SK-N-SH (cell line): ENCODE data around the gene ZBTB7B. TPM values are rescaled to one million over a fixed set of nuclear protein-coding genes. Genes with fewer than 3 reads are reported as not detected.

Source experiments
- CTCF ChIA-PET: fragments of 300-600, 350-600 bp; formaldehyde crosslinking; extraction: SDS; loops from one replicate; lab custom pipeline; 2021; lab: Yijun Ruan, JAX
- POLR2A ChIA-PET: fragments of 350-600 bp; sonication (Branson Sonifier 250); formaldehyde crosslinking; extraction: SDS; loops from one replicate; lab custom pipeline; 2020; ENCODE audit warnings: antibody characterized with exemption, inconsistent platforms; lab: Yijun Ruan, JAX
- DNase-seq: peaks from one replicate; pipeline ENCODE4 v3.0.0; 2012
- H2AFZ ChIP-seq: fragments of 200-600 bp; sonication (generic); 2 replicates; pipeline ENCODE4 v1.8.1; 2016; ENCODE audit warnings: antibody characterized with exemption, mild to moderate bottlenecking, low read depth
- H3F3A ChIP-seq: fragments of 200-600 bp; sonication (generic); replicated peaks from 2 replicates; pipeline ENCODE3; 2016; ENCODE audit warnings: antibody characterized with exemption, mild to moderate bottlenecking; ENCODE audit not compliant: insufficient read depth
- H3K27ac ChIP-seq, 2 experiments: fragments of 200-500 bp in 1 of 2; fragments of 200-600 bp in 1 of 2; sonication (Bioruptor generic) in 1 of 2; sonication (generic), shearing (Covaris generic) in 1 of 2; 2 replicates each; pipeline versions ENCODE4 v1.5.1 to v1.6.1; 2014 to 2016; ENCODE audit warnings: low read depth in 2 of 2, inconsistent platforms in 1 of 2, low read length in 1 of 2, mild to moderate bottlenecking in 1 of 2, mixed read lengths in 1 of 2
- H3K27me3 ChIP-seq: fragments of 200-600 bp; sonication (generic), shearing (Covaris generic); 2 replicates; pipeline ENCODE4 v1.6.1; 2016; ENCODE audit warnings: mixed run types; ENCODE audit not compliant: insufficient read depth
- H3K36me3 ChIP-seq, 2 experiments: fragments of 200-500 bp in 1 of 2; fragments of 200-600 bp in 1 of 2; sonication (Bioruptor generic) in 1 of 2; sonication (generic) in 1 of 2; replicated peaks in 1 of 2; 2 replicates each; pipeline versions ENCODE3 to v1.5.1; 2014 to 2016; ENCODE audit warnings: low read length in 1 of 2, mild to moderate bottlenecking in 1 of 2; ENCODE audit not compliant: insufficient read depth in 2 of 2, control insufficient read depth in 1 of 2
- H3K4me1 ChIP-seq, 2 experiments: fragments of 200-500 bp in 1 of 2; fragments of 200-600 bp in 1 of 2; sonication (Bioruptor generic) in 1 of 2; sonication (generic), shearing (Covaris generic) in 1 of 2; 2 replicates each; pipeline versions ENCODE4 v1.5.1 to v1.6.1; 2014 to 2016; ENCODE audit warnings: low read depth in 1 of 2, low read length in 1 of 2, mixed run types in 1 of 2; ENCODE audit not compliant: insufficient read depth in 2 of 2, control insufficient read depth in 1 of 2
- H3K4me2 ChIP-seq: fragments of 200-600 bp; sonication (generic), shearing (Covaris generic); 2 replicates; pipeline ENCODE4 v1.6.1; 2017; ENCODE audit warnings: mixed run types
- H3K4me3 ChIP-seq, 2 experiments: fragments of 200-500 bp in 1 of 2; fragments of 200-600 bp in 1 of 2; sonication (Bioruptor generic) in 1 of 2; sonication (generic), shearing (Covaris generic) in 1 of 2; 2 replicates each; pipeline versions ENCODE4 v1.5.1 to v1.8.1; 2014 to 2016; ENCODE audit warnings: low read depth in 2 of 2, inconsistent platforms in 1 of 2, low read length in 1 of 2, mild to moderate bottlenecking in 1 of 2, mixed read lengths in 1 of 2, moderate library complexity in 1 of 2
- H3K79me2 ChIP-seq: fragments of 200-600 bp; sonication (generic); 2 replicates; pipeline ENCODE4 v1.8.1; 2017; ENCODE audit warnings: mild to moderate bottlenecking; ENCODE audit not compliant: insufficient read depth
- H3K9ac ChIP-seq: fragments of 200-600 bp; sonication (generic); 2 replicates; pipeline ENCODE4 v1.6.1; 2017; ENCODE audit warnings: mixed run types
- H3K9me2 ChIP-seq: fragments of 200-600 bp; sonication (generic); 2 replicates; pipeline ENCODE4 v1.6.1; 2017; ENCODE audit warnings: mixed run types
- H3K9me3 ChIP-seq: fragments of 200-600 bp; sonication (generic); 2 replicates; pipeline ENCODE4 v1.6.1; 2017; ENCODE audit warnings: mixed run types, mild to moderate bottlenecking, moderate library complexity
- H4K20me1 ChIP-seq: fragments of 200-600 bp; sonication (generic); 2 replicates; pipeline ENCODE4 v1.6.1; 2017; ENCODE audit warnings: mild to moderate bottlenecking, mixed run types; ENCODE audit not compliant: insufficient read depth
- CHD2 ChIP-seq: fragments of 150-350 bp; IDR thresholded peaks from 2 replicates; pipeline ENCODE4 v1.6.1; 2018; ENCODE audit warnings: low read length; ENCODE audit not compliant: partially characterized antibody
- ELF1 ChIP-seq: IDR thresholded peaks from 2 replicates; pipeline ENCODE4 v1.4.0; 2012
- EP300 ChIP-seq, 2 experiments: IDR thresholded peaks; 2 replicates each; pipeline versions ENCODE4 v1.4.0 to v1.6.1; 2012; ENCODE audit warnings: borderline replicate concordance in 1 of 2, low read depth in 1 of 2, low read length in 1 of 2
- EZH2phosphoT487 ChIP-seq: fragments of 200-600 bp; sonication (generic); IDR thresholded peaks from 2 replicates; pipeline ENCODE4 v1.6.1; 2017; ENCODE audit warnings: low read depth, mixed run types, mild to moderate bottlenecking, antibody characterized with exemption, moderate library complexity, borderline replicate concordance
- FOSL2 ChIP-seq: IDR thresholded peaks from 2 replicates; pipeline ENCODE4 v1.4.0; 2012; ENCODE audit warnings: low read depth, mild to moderate bottlenecking, moderate library complexity, borderline replicate concordance
- FOXJ3 ChIP-seq: sonication (generic); formaldehyde crosslinking; IDR thresholded peaks from 2 replicates; pipeline ENCODE4 v1.5.1; 2020; ENCODE audit warnings: mild to moderate bottlenecking, missing genetic modification reagents
- GATA2 ChIP-seq: sonication (generic); formaldehyde crosslinking; IDR thresholded peaks from 2 replicates; pipeline ENCODE4 v1.5.0; 2020; ENCODE audit warnings: mild to moderate bottlenecking, missing genetic modification reagents
- JUND ChIP-seq: IDR thresholded peaks from 2 replicates; pipeline ENCODE4 v1.4.0; 2012
- MAX ChIP-seq: IDR thresholded peaks from 2 replicates; pipeline ENCODE4 v1.4.0; 2012; ENCODE audit warnings: low read depth
- MXI1 ChIP-seq: IDR thresholded peaks from 2 replicates; pipeline ENCODE4 v1.6.1; 2012; ENCODE audit warnings: mild to moderate bottlenecking, low read depth, low read length, improper control_type of control experiment
- POLR2AphosphoS5 ChIP-seq: IDR thresholded peaks from 2 replicates; pipeline ENCODE4 v1.6.1; 2012; ENCODE audit warnings: low read depth, low read length
- RAD21 ChIP-seq: IDR thresholded peaks from 2 replicates; pipeline ENCODE4 v1.6.1; 2012; ENCODE audit warnings: mild to moderate bottlenecking, low read length
- RFX5 ChIP-seq: IDR thresholded peaks from 2 replicates; pipeline ENCODE4 v1.6.1; 2012; ENCODE audit warnings: mild to moderate bottlenecking, improper control_type of control experiment, low read length
- RXRA ChIP-seq: IDR thresholded peaks from 2 replicates; pipeline ENCODE4 v1.4.0; 2012; ENCODE audit warnings: low read depth, mild to moderate bottlenecking, borderline replicate concordance
- SIN3A ChIP-seq: IDR thresholded peaks from 2 replicates; pipeline ENCODE4 v1.6.1; 2012; ENCODE audit warnings: low read depth, mild to moderate bottlenecking, low read length, moderate library complexity, borderline replicate concordance
- SMC3 ChIP-seq: IDR thresholded peaks from 2 replicates; pipeline ENCODE4 v1.6.1; 2012; ENCODE audit warnings: low read depth, low read length, improper control_type of control experiment
- TEAD4 ChIP-seq: IDR thresholded peaks from 2 replicates; pipeline ENCODE4 v1.4.0; 2012; ENCODE audit warnings: mild to moderate bottlenecking, borderline replicate concordance; ENCODE audit not compliant: insufficient read depth
- USF1 ChIP-seq: IDR thresholded peaks from 2 replicates; pipeline ENCODE4 v1.4.0; 2012; ENCODE audit warnings: low read depth, borderline replicate concordance
- WGBS: methylation state at CpG from one replicate; pipeline ENCODE4 v1.1.6; 2017; ENCODE audit warnings: low lambda C conversion rate; 5-methylcytosine and 5-hydroxymethylcytosine counted together
- polyA plus RNA-seq, 3 experiments: library from polyadenylated mRNA; depleted of rRNA; stranded (reverse); fragments of >200 nt; gene quantifications; 2 replicates each; pipeline ENCODE4 v1.2.3, GENCODE V29; 2012
- TF ChIP-seq, protein P1 (sequence below): IDR thresholded peaks from 2 replicates; pipeline ENCODE4 v1.6.1; 2012; ENCODE audit warnings: mild to moderate bottlenecking, low read depth, low read length, moderate library complexity
- TF ChIP-seq, protein P2 (sequence below): fragments of 150-350 bp; IDR thresholded peaks from 2 replicates; pipeline ENCODE4 v1.6.1; 2017; ENCODE audit warnings: antibody characterized with exemption, low read length, low read depth, borderline replicate concordance
- TF ChIP-seq, protein P3 (sequence below): fragments of 150-350 bp; IDR thresholded peaks from 2 replicates; pipeline ENCODE4 v1.6.1; 2016; ENCODE audit warnings: mild to moderate bottlenecking, low read depth, low read length
- TF ChIP-seq, protein P4 (sequence below): IDR thresholded peaks from 2 replicates; pipeline ENCODE4; 2012
- TF ChIP-seq, protein P5 (sequence below): fragments of 200-600 bp; sonication (generic); IDR thresholded peaks from 2 replicates; pipeline ENCODE4 v1.6.1; 2017; ENCODE audit warnings: antibody characterized with exemption, mild to moderate bottlenecking, moderate library complexity

Gene ZBTB7B
- polyA plus RNA-seq, 1 of the 3 experiments (the other 2 are of a cell fraction), result 15.7 TPM

DNA sequence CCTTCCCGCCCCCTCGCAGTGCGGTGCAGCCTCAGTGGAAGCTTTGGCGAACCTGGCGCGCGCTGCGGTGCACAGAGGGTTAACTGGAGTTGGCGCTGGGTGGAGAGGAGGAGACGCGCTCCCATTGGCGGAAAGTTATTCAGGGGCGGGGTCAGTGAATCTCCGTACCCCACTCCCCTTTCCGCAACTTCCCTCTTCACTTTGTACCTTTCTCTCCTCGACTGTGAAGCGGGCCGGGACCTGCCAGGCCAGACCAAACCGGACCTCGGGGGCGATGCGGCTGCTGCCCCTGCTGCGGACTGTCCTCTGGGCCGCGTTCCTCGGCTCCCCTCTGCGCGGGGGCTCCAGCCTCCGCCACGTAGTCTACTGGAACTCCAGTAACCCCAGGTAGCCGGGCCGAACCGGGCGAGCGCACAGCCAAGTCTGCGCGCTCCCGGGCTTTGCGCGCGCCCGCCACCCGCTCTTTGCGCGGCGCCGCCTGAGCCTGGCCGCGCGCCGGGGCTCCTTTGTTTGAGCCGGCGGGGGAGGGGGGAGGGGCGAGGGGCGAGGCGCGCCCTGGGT is 61.0 kb downstream of the ZBTB7B start, which contains the start of gene EFNA4:
Gene EFNA4, plus strand, starts transcription at position 191 of the 561 bp plus-strand sequence. Its CDS starts 84 bp downstream, at position 275.
- ChIA-PET CTCF (interaction anchor here (0.9 to 29.9 kb wide), 7 partner anchors 14 to 102 kb away, joined by 3 to 573 read pairs (median 11); partner anchors contain the start of genes ADAM15, DCST1, DCST2 and EFNA3), POLR2A (interaction anchor here (0.8 to 1.1 kb wide), 2 partner anchors 8 to 17 kb away, joined by 4 to 5 read pairs; no protein-coding TSS in a partner anchor)
- Histone ChIP-seq H3F3A (peaks cover 9% of the 10 kb centered on the region), H3K4me3 (peak within 1 kb of the TSS; percentile 79 to 92), H3K36me3 (peaks cover 0 to 4% of the 10 kb centered on the region in 2 experiments), H3K9me3 (no peaks in the 10 kb centered on the region), H3K27ac (peak within 1 kb of the TSS; percentile 83 to 85), H2AFZ (peak within 1 kb of the TSS; percentile 83), H3K4me2 (peak within 1 kb of the TSS; percentile 88), H4K20me1 (no peaks in the 10 kb centered on the region), H3K9ac (peak within 1 kb of the TSS; percentile 89), H3K27me3 (no peaks in the 10 kb centered on the region), H3K79me2 (peaks cover 22% of the 10 kb centered on the region), H3K4me1 (peaks cover 0 to 25% of the 10 kb centered on the region in 2 experiments; a peak in 2 of 4 replicates), H3K9me2 (no peaks in the 10 kb centered on the region)
- 0% methylated on average over 41 of the region's 57 CpGs for WGBS
- DNase-seq, result peak; percentile 95
- TF ChIP-seq SMC3 (no peak; the same call in 1 of the 2 replicates), MAX (no peak), POLR2AphosphoS5 (peak; percentile 92), USF1 (no peak), TEAD4 (no peak), SIN3A (no peak), JUND (no peak), MXI1 (no peak), FOSL2 (no peak), GATA2 (CRISPR knock-in tag) (no peak), RAD21 (no peak), RXRA (no peak), EP300 (IDR thresholded peaks at IDR 0.05; ENCODE audit: borderline replicate concordance in 1 of 2, low read depth in 1 of 2, low read length in 1 of 2) (no peak), ELF1 (no peak), FOXJ3 (no peak), RFX5 (no peak), CHD2 (no peak), EZH2phosphoT487 (no peak)
- TF ChIP-seq, protein P1, sequence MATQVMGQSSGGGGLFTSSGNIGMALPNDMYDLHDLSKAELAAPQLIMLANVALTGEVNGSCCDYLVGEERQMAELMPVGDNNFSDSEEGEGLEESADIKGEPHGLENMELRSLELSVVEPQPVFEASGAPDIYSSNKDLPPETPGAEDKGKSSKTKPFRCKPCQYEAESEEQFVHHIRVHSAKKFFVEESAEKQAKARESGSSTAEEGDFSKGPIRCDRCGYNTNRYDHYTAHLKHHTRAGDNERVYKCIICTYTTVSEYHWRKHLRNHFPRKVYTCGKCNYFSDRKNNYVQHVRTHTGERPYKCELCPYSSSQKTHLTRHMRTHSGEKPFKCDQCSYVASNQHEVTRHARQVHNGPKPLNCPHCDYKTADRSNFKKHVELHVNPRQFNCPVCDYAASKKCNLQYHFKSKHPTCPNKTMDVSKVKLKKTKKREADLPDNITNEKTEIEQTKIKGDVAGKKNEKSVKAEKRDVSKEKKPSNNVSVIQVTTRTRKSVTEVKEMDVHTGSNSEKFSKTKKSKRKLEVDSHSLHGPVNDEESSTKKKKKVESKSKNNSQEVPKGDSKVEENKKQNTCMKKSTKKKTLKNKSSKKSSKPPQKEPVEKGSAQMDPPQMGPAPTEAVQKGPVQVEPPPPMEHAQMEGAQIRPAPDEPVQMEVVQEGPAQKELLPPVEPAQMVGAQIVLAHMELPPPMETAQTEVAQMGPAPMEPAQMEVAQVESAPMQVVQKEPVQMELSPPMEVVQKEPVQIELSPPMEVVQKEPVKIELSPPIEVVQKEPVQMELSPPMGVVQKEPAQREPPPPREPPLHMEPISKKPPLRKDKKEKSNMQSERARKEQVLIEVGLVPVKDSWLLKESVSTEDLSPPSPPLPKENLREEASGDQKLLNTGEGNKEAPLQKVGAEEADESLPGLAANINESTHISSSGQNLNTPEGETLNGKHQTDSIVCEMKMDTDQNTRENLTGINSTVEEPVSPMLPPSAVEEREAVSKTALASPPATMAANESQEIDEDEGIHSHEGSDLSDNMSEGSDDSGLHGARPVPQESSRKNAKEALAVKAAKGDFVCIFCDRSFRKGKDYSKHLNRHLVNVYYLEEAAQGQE, result no peak
- TF ChIP-seq, protein P2, sequence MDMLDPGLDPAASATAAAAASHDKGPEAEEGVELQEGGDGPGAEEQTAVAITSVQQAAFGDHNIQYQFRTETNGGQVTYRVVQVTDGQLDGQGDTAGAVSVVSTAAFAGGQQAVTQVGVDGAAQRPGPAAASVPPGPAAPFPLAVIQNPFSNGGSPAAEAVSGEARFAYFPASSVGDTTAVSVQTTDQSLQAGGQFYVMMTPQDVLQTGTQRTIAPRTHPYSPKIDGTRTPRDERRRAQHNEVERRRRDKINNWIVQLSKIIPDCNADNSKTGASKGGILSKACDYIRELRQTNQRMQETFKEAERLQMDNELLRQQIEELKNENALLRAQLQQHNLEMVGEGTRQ, result no peak
- TF ChIP-seq, protein P3, sequence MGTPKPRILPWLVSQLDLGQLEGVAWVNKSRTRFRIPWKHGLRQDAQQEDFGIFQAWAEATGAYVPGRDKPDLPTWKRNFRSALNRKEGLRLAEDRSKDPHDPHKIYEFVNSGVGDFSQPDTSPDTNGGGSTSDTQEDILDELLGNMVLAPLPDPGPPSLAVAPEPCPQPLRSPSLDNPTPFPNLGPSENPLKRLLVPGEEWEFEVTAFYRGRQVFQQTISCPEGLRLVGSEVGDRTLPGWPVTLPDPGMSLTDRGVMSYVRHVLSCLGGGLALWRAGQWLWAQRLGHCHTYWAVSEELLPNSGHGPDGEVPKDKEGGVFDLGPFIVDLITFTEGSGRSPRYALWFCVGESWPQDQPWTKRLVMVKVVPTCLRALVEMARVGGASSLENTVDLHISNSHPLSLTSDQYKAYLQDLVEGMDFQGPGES, result no peak
- TF ChIP-seq, protein P4, sequence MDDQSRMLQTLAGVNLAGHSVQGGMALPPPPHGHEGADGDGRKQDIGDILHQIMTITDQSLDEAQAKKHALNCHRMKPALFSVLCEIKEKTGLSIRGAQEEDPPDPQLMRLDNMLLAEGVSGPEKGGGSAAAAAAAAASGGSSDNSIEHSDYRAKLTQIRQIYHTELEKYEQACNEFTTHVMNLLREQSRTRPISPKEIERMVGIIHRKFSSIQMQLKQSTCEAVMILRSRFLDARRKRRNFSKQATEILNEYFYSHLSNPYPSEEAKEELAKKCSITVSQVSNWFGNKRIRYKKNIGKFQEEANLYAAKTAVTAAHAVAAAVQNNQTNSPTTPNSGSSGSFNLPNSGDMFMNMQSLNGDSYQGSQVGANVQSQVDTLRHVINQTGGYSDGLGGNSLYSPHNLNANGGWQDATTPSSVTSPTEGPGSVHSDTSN, result no peak
- TF ChIP-seq, protein P5, sequence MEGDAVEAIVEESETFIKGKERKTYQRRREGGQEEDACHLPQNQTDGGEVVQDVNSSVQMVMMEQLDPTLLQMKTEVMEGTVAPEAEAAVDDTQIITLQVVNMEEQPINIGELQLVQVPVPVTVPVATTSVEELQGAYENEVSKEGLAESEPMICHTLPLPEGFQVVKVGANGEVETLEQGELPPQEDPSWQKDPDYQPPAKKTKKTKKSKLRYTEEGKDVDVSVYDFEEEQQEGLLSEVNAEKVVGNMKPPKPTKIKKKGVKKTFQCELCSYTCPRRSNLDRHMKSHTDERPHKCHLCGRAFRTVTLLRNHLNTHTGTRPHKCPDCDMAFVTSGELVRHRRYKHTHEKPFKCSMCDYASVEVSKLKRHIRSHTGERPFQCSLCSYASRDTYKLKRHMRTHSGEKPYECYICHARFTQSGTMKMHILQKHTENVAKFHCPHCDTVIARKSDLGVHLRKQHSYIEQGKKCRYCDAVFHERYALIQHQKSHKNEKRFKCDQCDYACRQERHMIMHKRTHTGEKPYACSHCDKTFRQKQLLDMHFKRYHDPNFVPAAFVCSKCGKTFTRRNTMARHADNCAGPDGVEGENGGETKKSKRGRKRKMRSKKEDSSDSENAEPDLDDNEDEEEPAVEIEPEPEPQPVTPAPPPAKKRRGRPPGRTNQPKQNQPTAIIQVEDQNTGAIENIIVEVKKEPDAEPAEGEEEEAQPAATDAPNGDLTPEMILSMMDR, result no peak
